B cell (primary cell): ENCODE data around the gene USP46.

ENCODE experiments used
- EZH2 ChIP-seq: IDR thresholded peaks from 2 replicates; pipeline ENCODE4 v1.6.1; 2012; ENCODE audit warnings: borderline replicate concordance, low read depth, mild to moderate bottlenecking, moderate library complexity, low read length; ENCODE audit not compliant: insufficient read depth, poor library complexity, severe bottlenecking
- TF ChIP-seq, protein P1 (sequence below): fragments of 200-600 bp; IDR thresholded peaks from one replicate; pipeline ENCODE4 v1.8.0; 2022; ENCODE audit warnings: antibody characterized with exemption, mild to moderate bottlenecking

DNA sequence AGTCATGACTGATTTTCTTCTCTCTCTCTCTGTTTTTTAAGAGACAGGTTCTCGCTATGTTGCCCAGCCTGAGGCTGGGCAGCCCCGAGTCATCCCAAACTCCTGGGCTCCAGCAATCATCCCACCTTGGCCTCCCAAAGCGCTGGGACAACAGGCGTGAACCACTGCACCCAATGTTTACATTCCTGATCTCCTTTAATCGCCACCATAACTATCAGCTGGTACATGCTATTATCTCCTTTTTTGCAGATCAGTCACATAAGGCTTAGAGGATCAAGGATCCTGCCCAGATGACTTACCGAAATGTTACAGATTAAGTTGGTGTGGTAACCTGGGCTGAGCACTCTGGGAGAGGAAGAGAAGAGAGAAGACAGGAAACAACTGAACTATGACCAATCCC, 1.5 kb upstream of the USP46 start:
- TF ChIP-seq, protein P1, sequence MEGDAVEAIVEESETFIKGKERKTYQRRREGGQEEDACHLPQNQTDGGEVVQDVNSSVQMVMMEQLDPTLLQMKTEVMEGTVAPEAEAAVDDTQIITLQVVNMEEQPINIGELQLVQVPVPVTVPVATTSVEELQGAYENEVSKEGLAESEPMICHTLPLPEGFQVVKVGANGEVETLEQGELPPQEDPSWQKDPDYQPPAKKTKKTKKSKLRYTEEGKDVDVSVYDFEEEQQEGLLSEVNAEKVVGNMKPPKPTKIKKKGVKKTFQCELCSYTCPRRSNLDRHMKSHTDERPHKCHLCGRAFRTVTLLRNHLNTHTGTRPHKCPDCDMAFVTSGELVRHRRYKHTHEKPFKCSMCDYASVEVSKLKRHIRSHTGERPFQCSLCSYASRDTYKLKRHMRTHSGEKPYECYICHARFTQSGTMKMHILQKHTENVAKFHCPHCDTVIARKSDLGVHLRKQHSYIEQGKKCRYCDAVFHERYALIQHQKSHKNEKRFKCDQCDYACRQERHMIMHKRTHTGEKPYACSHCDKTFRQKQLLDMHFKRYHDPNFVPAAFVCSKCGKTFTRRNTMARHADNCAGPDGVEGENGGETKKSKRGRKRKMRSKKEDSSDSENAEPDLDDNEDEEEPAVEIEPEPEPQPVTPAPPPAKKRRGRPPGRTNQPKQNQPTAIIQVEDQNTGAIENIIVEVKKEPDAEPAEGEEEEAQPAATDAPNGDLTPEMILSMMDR, result no peak
- no peak for TF ChIP-seq EZH2
